ENCODE results near the gene DTNBP1. TPM values are rescaled to one million over a fixed set of nuclear protein-coding genes. Genes with fewer than 3 reads are reported as not detected.

Gene DTNBP1
- total and polyA plus RNA-seq, 4 donors: 3.1 to 6.0 (median 4.3) TPM

- H3K9me3 ChIP-seq (ENCODE audit: control insufficient read depth in 4 of 4, low read length in 3 of 4): no peaks in the 10 kb centered on the region
- no peak overlapping the region for H3K9ac ChIP-seq (ENCODE audit: low read depth in 1 of 2, low read length in 2 of 2)
- no peak overlapping the region for H3K4me3 ChIP-seq (ENCODE audit: low read depth in 1 of 3, low read length in 3 of 3)
- WGBS: 98% methylated on average over 4 of the region's 4 CpGs
- H3K27ac ChIP-seq (ENCODE audit: low read depth in 1 of 2, low read length in 2 of 2): no peak overlapping the region
- TF ChIP-seq SP1 (IDR thresholded peaks at IDR 0.05) (no peak), RAD21 (IDR thresholded peaks at IDR 0.05) (no peak), YY1 (IDR thresholded peaks at IDR 0.05) (no peak), ZBTB33 (IDR thresholded peaks at IDR 0.05) (no peak), EGR1 (IDR thresholded peaks at IDR 0.05; ENCODE audit: low read depth in 2 of 2) (no peak), ATF3 (IDR thresholded peaks at IDR 0.05) (no peak), NR2F2 (IDR thresholded peaks at IDR 0.05) (no peak), MAX (IDR thresholded peaks at IDR 0.05) (no peak), TAF1 (conservative IDR thresholded peaks at IDR 0.05) (no peak), JUND (IDR thresholded peaks at IDR 0.05) (no peak), GABPA (IDR thresholded peaks at IDR 0.05 in 1 of 2, conservative IDR thresholded peaks at IDR 0.05 in 1 of 2) (no peak), HNF4G (IDR thresholded peaks at IDR 0.05) (no peak), FOXA2 (IDR thresholded peaks at IDR 0.05) (no peak), FOXA1 (IDR thresholded peaks at IDR 0.05) (no peak)
- H3K4me1 ChIP-seq (ENCODE audit: control insufficient read depth in 4 of 4, insufficient read depth in 4 of 4, low read length in 3 of 4): no peaks in the 10 kb centered on the region
- H3K27me3 ChIP-seq (ENCODE audit: control insufficient read depth in 4 of 4, insufficient read depth in 4 of 4, low read length in 3 of 4): no peaks in the 10 kb centered on the region
- no peak for DNase-seq (ENCODE audit: low spot score)
- H3K36me3 ChIP-seq (ENCODE audit: control insufficient read depth in 4 of 4, insufficient read depth in 3 of 4, low read depth in 1 of 4, low read length in 3 of 4): no peaks in the 10 kb centered on the region
These were observed 81.1 kb downstream of the DTNBP1 start for GRCh38 chr6:15581751-15582150.

- TF ChIP-seq HNF4G (IDR thresholded peaks at IDR 0.05): no peak
- no peak for TF ChIP-seq JUND (IDR thresholded peaks at IDR 0.05)
- no peak for TF ChIP-seq RXRA (IDR thresholded peaks at IDR 0.05)
- TF ChIP-seq EGR1 (IDR thresholded peaks at IDR 0.05; ENCODE audit: low read depth in 2 of 2): no peak
- no peak for TF ChIP-seq RAD21 (IDR thresholded peaks at IDR 0.05)
- no peak for TF ChIP-seq HNF4A (conservative IDR thresholded peaks at IDR 0.05)
- no peak for TF ChIP-seq TAF1 (conservative IDR thresholded peaks at IDR 0.05)
- TF ChIP-seq GABPA (IDR thresholded peaks at IDR 0.05 in 1 of 2, conservative IDR thresholded peaks at IDR 0.05 in 1 of 2): no peak
- no peak for TF ChIP-seq CTCF (IDR thresholded peaks at IDR 0.05; ENCODE audit: low read depth, low read length, missing input control)
- no peak for TF ChIP-seq SP1 (IDR thresholded peaks at IDR 0.05)
- TF ChIP-seq NR2F2 (IDR thresholded peaks at IDR 0.05): no peak
- TF ChIP-seq YY1 (IDR thresholded peaks at IDR 0.05): no peak
- TF ChIP-seq FOXA1 (IDR thresholded peaks at IDR 0.05): no peak
- no peak for TF ChIP-seq ZBTB33 (IDR thresholded peaks at IDR 0.05)
- TF ChIP-seq FOXA2 (IDR thresholded peaks at IDR 0.05): no peak
- Histone ChIP-seq H3K9ac (ENCODE audit: low read depth in 1 of 2, low read length in 2 of 2) (no peak overlapping the region), H3K4me3 (ENCODE audit: low read depth in 1 of 3, low read length in 3 of 3) (no peak overlapping the region), H3K4me1 (ENCODE audit: control insufficient read depth in 4 of 4, insufficient read depth in 4 of 4, low read length in 3 of 4) (no peaks in the 10 kb centered on the region), H3K27ac (ENCODE audit: low read depth in 1 of 2, low read length in 2 of 2) (no peak overlapping the region), H3K9me3 (ENCODE audit: control insufficient read depth in 4 of 4, low read length in 3 of 4) (no peaks in the 10 kb centered on the region), H3K27me3 (ENCODE audit: control insufficient read depth in 4 of 4, insufficient read depth in 4 of 4, low read length in 3 of 4) (no peaks in the 10 kb centered on the region), H3K36me3 (ENCODE audit: control insufficient read depth in 4 of 4, insufficient read depth in 3 of 4, low read depth in 1 of 4, low read length in 3 of 4) (no peaks in the 10 kb centered on the region)
- WGBS: 92% methylated on average over 2 of the region's 2 CpGs
- no peak for DNase-seq (ENCODE audit: low spot score)
These were observed 82.5 kb downstream of the DTNBP1 start for GRCh38 chr6:15580326-15580725.

All from liver (tissue), 9 donors.